Activated naive CD4-positive, alpha-beta T cell (primary cell): ENCODE results near the gene CACNB2.
"Not testable (repeated sequence)": the region's sequence is repeated elsewhere in the genome, so short reads cannot be mapped to it uniquely, and the experiment has no call there.

Source experiments
- DNase-seq, 4 experiments: peaks; one replicate each; lab custom pipeline; 2025; lab: John Stamatoyannopoulos, UW

The CACNB2 gene

DNA sequence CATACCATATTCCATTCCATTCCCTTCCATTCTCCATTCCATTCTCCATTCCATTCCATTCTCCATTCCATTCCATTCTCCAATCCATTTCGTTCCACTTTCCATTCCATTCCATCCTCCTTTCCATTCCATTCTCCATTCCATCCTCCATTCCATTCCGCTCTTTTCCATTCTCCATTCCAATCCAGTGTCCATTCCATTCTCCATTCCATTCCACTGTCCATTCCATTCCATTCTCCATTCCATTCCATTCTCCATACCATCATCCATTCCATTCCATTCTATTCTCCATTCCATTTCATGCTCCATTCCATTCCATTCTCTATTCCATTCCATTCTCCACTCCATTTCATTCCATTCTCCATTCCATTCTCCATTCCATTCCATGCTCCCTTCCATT is 430.2 kb downstream of the CACNB2 start:
- DNase-seq = not testable (repeated sequence)

DNA sequence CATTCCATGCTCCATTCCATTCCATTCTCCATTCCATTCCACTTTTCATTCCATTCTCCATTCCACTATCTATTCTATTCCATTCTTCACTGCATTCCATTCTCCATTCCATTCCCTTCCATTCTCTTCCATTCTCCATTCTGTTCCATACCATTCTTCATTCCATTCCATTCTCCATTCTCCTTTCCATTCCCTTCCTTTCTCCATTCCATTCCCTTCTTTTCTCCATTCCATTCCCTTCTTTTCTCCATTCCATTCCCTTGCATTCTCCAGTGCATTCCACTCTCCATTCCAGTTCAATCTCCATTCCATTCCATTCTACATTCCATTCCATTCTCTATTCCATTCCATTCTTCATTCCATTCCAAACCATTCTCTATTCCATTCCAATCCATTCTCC is 430.9 kb downstream of the CACNB2 start:
- no peak for DNase-seq

DNA sequence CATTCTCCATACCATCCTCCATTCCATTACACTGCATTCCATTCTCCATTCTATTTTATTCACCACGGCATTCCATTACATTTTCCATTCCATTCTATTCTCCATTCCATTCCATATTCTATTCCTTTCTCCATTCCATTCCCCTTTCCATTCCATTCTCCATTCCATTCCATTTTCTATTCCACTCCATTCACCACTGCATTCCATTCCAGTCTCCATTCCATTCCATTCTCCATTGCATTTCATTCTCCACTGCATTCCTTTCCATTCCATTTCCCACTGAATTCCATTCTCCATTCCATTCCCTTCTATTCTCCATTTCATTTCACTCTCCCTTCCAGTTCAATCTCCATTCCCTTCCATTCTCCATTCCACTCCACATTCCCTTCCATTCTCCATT is 431.6 kb downstream of the CACNB2 start:
- no peak for DNase-seq

DNA sequence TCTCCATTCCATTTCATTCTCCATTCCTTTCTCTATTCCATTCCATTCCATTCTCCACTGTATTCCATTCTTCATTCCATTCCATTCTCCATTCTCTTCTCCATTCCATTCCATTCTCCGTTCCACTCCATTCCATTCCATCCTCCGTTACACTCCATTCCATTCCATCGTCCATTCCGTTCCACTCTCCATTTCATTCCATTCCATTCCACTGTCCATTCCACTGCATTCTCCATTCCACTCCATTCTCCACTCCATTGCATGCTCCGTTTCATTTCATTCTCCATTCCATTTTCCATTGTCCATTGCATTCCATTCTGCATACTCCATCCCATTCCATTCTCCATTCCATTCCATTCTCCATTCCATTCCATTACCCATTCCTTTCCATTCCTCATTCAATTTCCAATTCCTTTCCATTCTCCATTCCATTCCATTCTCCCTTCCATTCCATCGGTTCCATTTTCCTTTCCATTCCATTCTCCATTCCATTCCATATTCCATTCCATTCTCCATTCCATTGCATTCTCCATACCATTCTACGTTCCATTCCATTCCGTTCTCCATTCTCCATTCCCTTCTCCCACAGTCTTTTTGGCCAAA is 432.8 kb downstream of the CACNB2 start:
- DNase-seq = no peak

DNA sequence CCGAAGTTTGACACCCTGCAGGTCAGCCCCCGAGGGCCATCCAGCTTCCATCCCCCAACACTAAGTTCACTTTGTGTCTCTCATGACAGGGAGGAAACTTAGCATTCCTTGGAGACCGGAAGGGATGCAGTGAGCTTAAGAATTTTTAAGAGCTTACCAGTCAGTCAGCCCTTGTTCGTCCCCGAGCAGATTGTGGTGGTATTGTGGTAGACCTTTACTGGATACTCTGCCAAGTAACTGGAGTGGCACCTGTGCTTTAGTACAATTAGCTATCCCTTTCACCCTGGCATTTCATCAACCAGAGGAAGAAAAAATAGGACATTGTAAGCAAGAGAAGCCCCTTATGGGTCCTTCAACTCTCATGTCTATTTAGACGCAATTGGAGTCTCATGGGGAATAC is 436.4 kb downstream of the CACNB2 start:
- DNase-seq = no peak

DNA sequence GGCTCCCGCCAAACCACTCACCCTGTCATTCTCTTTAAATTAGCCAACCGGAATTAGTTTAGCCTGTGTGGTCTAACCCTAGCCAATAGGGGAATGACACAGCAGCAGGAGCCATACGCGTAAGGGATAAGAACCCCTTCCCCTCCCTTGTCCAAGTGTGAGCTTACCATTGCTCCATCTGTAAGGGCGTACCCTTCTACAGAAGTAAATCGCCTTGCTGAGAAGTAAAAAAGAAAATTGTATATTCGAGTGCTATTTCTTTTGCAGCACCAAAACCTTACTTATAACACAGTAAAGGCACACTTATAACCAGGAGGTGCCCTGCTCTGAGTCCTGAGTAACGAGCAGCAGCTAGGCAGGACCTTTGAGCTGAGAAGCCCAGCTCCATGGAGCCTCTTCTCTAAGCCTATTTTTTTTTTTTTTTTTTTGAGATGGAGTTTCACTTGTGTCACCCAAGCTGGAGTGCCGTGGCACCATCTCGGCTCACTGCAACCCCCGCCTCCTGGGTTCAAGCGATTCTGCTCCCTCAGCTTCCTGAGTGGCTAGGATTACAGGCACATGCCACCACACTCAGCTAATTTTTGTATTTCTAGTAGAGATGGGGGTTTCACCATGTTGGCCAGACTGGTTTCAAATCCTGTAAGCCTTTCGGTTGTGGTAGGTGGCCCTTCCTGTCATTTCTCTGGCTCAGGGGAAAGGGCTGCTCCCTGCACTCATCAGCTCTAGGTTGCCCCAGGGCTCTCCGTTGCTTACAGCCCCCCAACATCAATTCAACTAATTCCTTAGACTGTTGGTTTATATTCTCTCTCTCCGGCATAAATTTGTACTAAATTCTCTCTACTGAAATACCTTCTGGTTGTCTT is 437.8 kb downstream of the CACNB2 start:
- no peak for DNase-seq

DNA sequence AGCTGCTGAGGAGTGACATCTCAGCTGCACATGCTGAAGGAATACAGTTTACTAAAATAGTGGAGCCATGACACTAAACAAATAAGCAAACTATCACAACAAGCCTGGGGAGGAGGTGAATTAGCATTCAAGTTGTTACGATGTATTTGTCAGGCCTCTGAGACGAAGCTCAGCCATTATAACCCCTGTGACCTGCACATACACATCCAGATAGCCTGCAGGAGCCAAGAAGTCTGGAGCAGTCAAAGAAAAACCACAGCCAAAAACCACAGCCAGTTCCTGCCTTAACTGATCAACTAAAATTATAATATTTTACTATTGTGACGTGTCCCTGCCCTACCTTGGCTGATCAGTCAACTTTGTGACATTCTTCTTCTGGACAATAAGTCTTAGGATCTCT is 442.6 kb downstream of the CACNB2 start:
- no peak for DNase-seq

DNA sequence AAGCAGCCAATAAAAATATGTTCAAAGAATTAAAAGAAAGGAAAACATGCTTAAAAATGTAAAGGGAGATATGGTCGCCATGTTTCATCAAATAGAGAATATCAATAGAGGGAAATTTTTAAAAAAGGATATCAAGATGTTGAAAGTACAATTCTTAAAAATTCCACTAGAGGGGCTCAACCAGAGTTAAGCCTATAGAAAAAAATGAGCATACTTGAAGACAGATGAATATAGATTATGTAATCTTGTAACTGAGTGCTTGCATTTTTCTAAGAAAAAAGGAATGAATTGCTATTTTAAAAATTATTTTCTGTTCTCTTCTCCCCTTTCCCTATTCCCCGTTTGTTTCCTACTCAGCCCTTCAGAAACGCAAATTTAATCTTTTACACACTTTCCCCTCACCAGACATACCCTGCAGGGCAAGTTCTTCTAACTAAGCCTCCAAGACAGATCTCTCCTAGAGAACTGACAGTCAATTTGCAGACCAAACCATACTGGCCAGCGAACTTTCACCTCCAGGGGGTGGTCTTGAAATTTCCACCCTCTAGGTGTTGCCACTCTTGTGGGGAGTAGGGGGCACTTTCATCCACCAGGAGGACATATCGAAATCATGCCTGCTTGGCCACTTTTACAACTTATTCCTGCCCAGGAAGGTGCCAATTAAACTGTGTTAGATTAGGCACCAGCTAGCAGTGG is 443.5 kb downstream of the CACNB2 start:
- DNase-seq = no peak

DNA sequence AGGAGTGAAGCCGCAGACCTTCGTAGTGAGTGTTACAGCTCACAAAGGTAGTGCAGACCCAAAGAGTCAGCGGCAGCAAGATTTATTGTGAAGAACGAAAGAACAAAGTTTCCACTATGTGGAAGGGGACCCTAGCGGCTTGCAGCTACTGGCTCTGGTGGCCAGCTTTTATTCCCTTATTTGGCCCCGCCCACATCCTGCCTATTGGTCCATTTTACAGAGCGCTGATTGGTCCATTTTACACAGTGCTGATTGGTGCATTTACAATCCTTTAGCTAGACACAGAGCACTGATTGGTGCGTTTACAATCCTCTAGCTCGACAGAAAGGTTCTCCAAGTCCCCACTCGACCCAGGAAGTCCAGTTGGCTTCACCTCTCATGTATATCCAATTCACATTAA is 446.4 kb downstream of the CACNB2 start:
- DNase-seq = not testable (repeated sequence)

DNA sequence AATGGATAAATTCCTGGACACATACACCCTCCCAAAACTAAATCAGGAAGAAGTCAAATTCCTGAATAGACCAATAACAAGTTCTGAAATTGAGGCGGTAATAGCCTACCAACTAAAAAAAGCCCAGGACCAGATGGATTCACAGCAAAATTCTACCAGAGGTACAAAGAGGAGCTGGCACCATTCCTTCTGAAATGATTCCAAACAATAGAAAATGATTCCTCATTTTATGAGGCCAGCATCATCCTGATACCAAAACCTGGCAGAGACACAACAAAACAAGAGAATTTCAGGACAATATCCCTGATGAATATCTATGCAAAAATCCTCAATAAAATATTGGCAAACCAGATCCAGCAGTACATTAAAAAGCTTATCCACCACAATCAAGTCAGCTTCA is 450.9 kb downstream of the CACNB2 start:
- not testable (repeated sequence) for DNase-seq
